ENCODE measurements around the gene ARHGAP20. TPM values are rescaled to one million over a fixed set of nuclear protein-coding genes. Genes with fewer than 3 reads are reported as not detected.

The ARHGAP20 gene
- total RNA-seq, 4 donors from 2014 or later: 10.5 to 19.5 (median 11.8) TPM

DNA sequence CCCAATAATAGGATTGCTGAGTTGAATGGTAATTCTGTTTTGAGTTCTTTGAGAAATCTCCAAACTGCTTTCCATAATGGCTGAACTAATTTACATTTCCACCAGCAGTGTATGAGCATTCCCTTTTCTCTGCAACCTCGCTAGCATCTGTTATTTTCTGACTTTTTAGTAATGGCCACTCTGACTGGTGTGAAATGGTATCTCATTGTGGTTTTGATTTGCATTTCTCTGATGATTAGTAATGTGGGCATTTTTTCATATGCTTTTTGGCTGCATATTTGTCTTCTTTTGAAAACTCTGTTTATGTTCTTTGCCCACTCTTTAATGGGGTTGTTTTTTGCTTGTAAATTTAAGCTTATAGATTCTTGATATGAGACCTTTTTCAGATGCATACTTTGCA lies 185.1 kb downstream of the ARHGAP20 start:
- no peak overlapping the region for H3K4me3 ChIP-seq (replicated peaks in 1 of 3)
- WGBS, 2 donors: 95 to 97% methylated on average over 1 of the region's 1 CpG
- H3K27ac ChIP-seq: no peak overlapping the region
- TF ChIP-seq, protein P1, sequence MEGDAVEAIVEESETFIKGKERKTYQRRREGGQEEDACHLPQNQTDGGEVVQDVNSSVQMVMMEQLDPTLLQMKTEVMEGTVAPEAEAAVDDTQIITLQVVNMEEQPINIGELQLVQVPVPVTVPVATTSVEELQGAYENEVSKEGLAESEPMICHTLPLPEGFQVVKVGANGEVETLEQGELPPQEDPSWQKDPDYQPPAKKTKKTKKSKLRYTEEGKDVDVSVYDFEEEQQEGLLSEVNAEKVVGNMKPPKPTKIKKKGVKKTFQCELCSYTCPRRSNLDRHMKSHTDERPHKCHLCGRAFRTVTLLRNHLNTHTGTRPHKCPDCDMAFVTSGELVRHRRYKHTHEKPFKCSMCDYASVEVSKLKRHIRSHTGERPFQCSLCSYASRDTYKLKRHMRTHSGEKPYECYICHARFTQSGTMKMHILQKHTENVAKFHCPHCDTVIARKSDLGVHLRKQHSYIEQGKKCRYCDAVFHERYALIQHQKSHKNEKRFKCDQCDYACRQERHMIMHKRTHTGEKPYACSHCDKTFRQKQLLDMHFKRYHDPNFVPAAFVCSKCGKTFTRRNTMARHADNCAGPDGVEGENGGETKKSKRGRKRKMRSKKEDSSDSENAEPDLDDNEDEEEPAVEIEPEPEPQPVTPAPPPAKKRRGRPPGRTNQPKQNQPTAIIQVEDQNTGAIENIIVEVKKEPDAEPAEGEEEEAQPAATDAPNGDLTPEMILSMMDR (IDR thresholded peaks at IDR 0.05): no peak
- TF ChIP-seq POLR2A (IDR thresholded peaks at IDR 0.05): no peak
- H3K36me3 ChIP-seq: no peaks in the 10 kb centered on the region
- intact Hi-C loops (cut with DNase I): no loop called here
- H3K27me3 ChIP-seq: no peaks in the 10 kb centered on the region
- no peaks in the 10 kb centered on the region for H3K9me3 ChIP-seq
- no peak for DNase-seq
- no peaks in the 10 kb centered on the region for H3K4me1 ChIP-seq

Measured in thyroid gland (tissue), 4 donors.